ENCODE results near the gene CFAP119.
"Not testable (repeated sequence)": the region's sequence is repeated elsewhere in the genome, so short reads cannot be mapped to it uniquely, and the experiment has no call there.

CFAP119 gene

GRCh38 chr16:30761928-30762902 is at the start of gene CFAP119, which contains the start of gene RNF40:
TSS of gene CFAP119 (minus strand) at chr16:30762062. CDS start at chr16:30761748, 314 bp downstream.
TSS of gene RNF40 (plus strand) at chr16:30762322. CDS start at chr16:30762546, 224 bp downstream.
- DNase-seq (ENCODE audit: low read depth) = peak; percentile 97

- not testable (repeated sequence) for DNase-seq (ENCODE audit: low read depth)
Measured at GRCh38 chr16:30809675-30810074, 47.8 kb upstream of the CFAP119 start.

GRCh38 chr16:30808890-30809426 is 47.1 kb upstream of the CFAP119 start:
- not testable (repeated sequence) for DNase-seq (ENCODE audit: low read depth)

DNA sequence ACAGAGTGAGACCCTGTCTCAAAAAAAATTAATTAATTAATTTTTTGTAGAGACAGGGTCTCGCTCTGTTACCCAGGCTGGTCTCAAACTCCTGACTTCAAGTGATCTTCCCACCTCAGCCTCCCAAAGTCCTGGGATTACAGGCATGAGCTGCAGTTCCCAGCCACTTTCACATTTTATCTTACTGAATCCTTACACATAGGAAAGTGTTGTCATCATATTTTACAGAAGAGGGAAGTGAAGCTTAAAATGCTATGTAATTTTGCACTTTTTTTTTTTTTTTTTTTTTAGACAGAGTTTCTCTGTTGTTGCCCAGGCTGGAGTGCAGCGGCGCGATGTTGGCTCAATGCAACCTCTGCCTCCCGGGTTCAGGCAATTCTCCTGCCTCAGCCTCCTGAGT is 46.3 kb upstream of the CFAP119 start:
- no peak for DNase-seq (ENCODE audit: low read depth)

GRCh38 chr16:30805370-30806169 is 43.7 kb upstream of the CFAP119 start:
- DNase-seq (ENCODE audit: low read depth) = peak; percentile 61

GRCh38 chr16:30805056-30805369 is 43.2 kb upstream of the CFAP119 start:
- DNase-seq (ENCODE audit: low read depth) = no peak

DNA sequence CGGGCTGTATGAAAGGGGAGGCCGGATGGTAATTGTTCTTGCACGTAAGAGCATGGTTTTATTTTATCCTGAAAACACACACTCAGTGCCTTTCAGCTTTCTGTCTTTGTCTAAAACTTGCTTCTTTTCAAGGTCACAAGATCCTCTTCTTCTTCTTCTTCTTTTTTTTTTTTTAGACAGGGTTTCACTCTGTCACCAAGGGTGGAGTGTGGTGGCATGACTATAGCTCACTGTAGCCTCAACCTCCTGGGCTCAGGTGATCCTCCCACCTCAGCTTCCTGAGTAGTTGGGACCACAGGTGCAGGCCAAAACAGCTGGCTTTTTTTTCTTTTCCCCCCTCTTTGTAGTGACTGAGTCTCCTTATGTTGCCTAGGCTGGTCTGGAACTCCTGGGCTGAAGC is 41.1 kb upstream of the CFAP119 start:
- DNase-seq (ENCODE audit: low read depth) = no peak

DNA sequence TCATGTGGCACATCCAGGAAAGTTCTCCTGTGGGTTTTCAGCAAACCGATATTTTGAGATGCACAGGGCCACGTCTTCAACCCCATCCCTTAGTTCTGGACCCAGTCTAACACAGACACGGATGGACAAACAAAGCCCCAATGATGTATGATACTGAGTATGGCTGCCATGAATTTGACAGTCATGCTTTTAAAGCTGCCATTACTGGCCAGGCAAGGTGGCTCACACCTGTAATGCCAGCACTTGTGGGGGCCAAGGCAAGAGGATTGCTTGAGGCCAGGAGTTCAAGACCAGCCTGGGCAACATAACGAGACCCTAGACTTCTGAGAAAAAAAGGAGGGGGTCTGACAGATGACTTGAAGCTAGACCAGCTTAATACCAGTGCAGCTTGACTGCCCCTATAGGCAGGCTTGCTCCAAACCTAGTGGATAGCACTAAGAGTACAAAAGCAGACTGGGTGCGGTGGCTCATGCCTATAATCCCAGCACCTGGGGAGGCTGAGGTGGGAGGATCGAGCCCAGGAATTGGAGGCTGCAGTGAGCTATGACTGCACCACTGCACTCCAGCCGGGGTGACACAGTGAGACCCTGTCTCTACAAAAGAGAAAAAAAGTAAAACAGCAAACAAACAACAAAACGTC is 35.9 kb upstream of the CFAP119 start:
- no peak for DNase-seq (ENCODE audit: low read depth)

DNA sequence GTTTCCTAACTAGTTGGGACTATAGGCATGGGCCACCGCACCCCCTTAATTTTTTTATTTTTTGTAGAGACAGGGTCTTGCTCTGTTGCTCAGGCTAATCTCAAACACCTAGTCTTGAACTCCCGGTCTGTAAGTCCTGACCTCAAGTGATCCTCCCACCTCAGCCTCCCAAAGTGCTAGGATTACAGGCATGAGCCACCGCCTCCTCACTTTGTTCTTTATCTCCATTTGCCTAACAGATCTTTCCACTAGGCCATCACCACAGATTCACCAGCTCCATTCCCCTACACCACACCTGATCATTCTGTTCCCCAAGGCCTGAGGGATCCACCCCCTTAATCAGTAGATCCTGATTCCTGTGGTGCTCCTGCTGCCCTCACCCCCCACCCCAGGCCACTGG is 32.8 kb upstream of the CFAP119 start:
- DNase-seq (ENCODE audit: low read depth) = no peak

DNA sequence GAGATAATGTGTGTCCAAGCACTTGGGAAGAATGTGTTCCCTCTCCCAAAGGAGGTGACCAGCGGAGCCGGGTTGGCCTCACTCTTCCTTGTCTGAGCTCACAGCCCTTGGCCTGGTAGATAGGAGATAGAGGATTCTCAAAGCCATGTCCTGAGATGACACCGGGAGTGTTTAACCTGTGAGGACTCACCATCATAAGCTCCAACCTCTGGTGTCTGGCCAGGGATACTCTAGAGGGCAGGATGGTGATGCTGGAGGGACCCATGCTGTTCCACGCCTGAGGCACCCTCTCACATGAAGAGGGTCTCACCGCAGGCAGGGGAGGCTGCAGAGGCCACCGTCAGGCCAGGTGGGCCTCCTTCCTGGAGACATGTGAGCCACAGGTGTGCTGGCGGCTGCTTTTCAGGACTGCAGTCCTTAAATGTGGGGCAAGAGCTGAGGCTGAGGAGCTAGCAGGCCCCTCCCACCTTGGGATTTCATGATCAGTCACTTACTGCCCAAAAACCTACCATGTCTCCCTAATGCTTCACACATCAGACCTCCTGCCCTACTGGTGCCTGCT is 31.7 kb upstream of the CFAP119 start:
- no peak for DNase-seq (ENCODE audit: low read depth)

DNA sequence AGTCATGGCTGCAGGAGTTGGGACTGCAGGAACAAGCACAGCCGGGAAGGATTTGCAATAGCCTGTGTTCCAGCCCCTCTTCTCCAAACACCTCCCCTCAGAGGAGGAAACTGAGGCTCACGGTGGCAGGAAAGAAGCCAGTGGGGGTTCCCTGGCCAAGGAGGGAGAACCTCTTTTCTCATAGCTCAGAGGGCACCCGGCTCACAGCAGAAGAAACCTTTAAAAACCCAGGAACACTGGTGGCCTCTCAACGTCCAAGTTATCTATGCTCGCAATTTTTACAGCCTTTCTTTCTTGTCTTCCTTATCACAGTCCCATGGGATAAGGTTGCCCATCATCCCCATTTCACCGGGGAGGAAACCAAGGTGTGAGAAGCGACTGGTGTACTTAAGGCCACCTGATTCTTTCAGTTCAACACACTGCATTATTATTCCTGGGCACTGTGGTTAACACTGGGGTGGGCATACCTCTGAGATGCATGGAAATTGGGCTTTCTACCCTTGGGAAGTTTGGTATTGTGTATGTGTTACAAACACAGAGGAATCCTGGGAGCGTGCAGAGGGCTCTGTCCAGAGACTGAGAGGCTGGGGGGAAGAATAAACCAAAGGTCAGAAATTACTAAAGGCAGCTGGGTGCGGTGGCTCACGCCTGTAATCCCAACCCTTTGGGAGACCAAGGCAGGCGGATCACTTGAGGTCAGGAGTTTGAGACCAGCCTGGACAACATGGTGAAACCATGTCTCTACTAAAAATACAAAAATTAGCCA is 25.9 kb upstream of the CFAP119 start:
- no peak for DNase-seq (ENCODE audit: low read depth)

DNA sequence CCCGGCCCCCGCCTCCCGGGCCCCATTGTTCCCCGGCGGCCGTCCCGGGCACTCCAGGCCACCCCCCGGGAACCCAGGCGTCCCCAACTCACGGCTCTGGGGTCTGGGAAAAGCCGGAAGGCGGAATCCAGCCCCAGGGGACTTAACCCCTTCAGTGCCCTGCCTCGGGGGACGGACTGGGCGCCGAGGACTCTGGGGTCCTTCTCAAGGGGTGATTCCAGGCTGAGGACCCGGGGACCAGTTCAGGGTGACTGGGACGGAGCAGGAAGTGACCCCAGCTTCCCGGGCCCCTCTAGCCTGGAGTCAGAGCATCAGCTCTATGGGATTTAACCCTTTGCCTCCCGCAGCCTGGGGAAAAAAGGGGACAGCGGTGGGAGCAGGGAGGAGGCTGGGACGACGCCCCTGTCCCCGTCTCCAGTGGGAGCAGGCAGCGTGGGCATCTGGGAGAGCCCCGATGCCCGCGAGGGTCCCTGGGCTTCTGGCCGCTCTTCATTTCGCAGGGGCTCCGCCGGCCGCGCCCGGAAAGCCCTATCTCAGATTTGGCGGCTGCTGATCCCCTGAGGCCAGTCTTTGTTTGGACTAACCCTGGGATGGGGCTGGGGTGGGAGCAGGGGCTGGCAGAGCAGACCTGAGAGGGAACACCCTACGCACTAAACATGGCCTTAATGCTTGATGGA is 25.2 kb upstream of the CFAP119 start, which contains the start of gene ZNF629:
Gene ZNF629, minus strand, starts transcription at position 270 of the 677 bp plus-strand sequence. CDS start 2,723 bp downstream, outside the sequence.
- DNase-seq (ENCODE audit: low read depth) = no peak

DNA sequence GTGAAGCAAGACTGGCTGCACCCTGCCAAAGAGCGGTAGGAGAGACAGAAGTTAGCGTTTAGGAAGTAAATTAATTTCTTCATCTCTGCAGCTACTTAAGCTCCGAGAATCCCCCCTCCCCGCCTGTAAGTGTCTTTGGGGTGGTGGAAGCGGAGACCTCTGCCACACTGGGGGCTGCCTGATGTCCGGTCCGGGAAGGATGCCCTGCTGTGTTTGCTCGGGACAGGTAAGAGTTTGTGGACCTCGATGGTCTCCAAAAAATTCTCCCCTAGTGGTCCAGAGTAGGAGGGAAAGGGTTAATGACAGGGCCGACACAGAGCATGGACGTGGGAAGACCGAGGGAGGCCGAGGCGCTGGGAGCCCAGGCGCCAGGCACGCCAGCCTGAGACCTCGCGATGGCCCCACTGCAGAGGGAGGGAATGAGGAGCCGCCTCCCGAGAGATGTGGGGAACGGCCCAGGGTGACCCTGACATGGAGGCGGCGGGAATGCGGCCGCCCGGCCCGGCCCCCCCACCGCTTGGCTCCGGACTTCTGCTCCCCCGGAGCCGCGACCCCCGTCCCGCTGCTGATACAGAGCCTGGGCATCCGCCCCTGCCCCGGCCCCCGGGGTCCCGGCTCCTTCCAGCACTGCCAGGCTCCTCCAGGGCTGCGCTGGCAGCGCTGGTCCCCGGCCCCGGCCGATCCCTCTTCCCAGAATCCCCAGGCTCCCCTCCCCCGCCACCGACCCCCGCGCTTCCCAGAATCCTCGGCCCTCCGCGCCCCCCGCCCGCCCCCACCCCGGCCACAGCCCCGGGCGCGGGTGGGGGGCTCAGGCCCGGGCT is 24.5 kb upstream of the CFAP119 start:
- DNase-seq (ENCODE audit: low read depth) = peak; percentile 28

DNA sequence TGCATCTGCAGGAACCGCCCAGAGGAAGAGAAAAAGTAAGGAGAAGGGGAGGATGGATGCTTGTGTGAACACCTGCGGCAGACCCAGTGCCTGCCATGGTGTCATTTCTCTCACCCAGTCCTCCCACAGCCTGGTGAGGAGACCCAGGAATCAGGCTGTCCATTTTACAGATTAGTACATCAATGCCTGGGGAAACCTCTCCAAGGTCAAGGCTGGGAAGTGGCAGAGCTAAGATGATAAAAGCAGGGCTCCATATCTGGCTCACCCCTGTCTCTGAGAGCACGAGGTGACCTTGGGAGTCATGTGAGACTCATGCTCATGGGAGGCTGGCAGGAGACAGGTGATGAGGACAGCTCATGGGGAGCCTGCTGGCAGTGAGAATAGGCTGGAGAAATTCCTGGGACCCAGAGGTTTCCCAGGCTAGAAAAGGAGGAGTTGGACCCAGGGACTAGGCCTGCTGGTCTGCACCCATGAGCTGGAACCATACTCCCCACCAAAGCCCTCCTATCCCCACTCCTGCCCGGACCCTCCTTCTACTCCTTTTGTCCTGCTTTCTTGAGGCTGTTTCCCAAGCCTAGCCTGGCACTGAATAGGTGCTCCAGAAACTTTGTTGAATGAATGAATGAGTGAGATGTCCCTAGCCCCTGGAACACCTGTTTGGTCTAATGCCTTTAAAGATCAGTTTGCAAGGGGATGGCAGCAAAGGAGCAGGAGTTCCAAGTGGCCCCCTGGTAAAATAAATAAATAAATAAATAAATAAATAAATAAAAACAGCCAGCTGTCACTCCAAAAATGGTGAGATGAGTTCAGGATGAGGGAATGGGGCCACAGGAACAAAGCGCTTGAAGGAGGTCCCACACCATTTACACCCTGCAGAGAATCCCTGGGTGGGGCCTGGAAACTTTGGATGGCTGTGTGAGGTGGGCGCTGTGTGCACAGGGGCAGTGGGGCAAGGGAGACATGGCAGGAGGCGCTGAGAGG is 23.6 kb upstream of the CFAP119 start:
- DNase-seq (ENCODE audit: low read depth) = no peak

DNA sequence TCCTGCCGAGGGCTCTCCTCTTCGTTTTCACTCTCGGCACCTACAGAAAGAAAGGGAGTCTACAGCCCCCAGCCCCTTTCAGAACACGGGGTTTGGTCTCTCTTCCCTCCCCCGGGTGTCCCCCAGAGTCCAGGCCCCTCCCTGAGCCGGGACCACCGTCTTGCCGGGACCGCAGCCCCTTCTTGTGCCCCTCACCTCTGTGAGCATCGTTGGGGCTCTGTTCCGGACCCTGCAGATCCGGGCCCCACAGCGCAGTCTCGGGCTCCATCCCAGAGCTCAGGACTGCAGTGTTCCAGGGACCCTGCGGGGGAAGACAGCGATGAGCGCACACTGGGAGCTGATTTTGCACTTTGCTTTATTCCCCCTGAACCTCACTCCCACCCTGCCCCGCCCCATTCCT is 22.4 kb upstream of the CFAP119 start:
- no peak for DNase-seq (ENCODE audit: low read depth)

GRCh38 chr16:30783280-30784109 is 21.6 kb upstream of the CFAP119 start:
- no peak for DNase-seq (ENCODE audit: low read depth)

Measured in stromal cell of bone marrow (primary cell).